ELF-1 (cell line): ENCODE measurements around the gene CYP2B6.
"Not testable (repeated sequence)": the region's sequence is repeated elsewhere in the genome, so short reads cannot be mapped to it uniquely, and the experiment has no call there.

Experiments used
- DNase-seq: peaks from one replicate; pipeline ENCODE4 v3.0.0-alpha.2; 2016; ENCODE audit warnings: low read depth, low spot score

Gene CYP2B6

GRCh38 chr19:41030651-41031050 lies 39.6 kb downstream of the CYP2B6 start:
- no peak for DNase-seq

GRCh38 chr19:41031916-41032315 lies 40.8 kb downstream of the CYP2B6 start:
- DNase-seq = no peak

- DNase-seq = peak; percentile 17
Observed at GRCh38 chr19:41033324-41033723, 42.2 kb downstream of the CYP2B6 start.

- DNase-seq = no peak
Observed at GRCh38 chr19:41039806-41040205, 48.7 kb downstream of the CYP2B6 start.

- DNase-seq = peak; percentile 14
Observed at GRCh38 chr19:41045095-41045494, 54.0 kb downstream of the CYP2B6 start.

GRCh38 chr19:41050426-41050825 lies 59.3 kb downstream of the CYP2B6 start:
- no peak for DNase-seq

GRCh38 chr19:41052162-41052561 lies 61.1 kb downstream of the CYP2B6 start:
- DNase-seq = not testable (repeated sequence)

GRCh38 chr19:41053331-41053730 lies 62.2 kb downstream of the CYP2B6 start:
- DNase-seq = not testable (repeated sequence)

- peak; percentile 7 for DNase-seq
Observed at GRCh38 chr19:41064974-41065569, 74.0 kb downstream of the CYP2B6 start.
